NCI-H446 treated with DMSO at 0.1 percent for 48 hours (cell line): Measurements from ENCODE around the gene NLGN1.

Experiments used
- DNase-seq: peaks from one replicate; lab custom pipeline; 2025; lab: John Stamatoyannopoulos, UW

NLGN1 gene

GRCh38 chr3:173709026-173709425 is 311.5 kb downstream of the NLGN1 start:
- DNase-seq = no peak

GRCh38 chr3:173711619-173712018 is 314.1 kb downstream of the NLGN1 start:
- DNase-seq = no peak

GRCh38 chr3:173719585-173719984 is 322.0 kb downstream of the NLGN1 start:
- DNase-seq = no peak

- no peak for DNase-seq
Observed at GRCh38 chr3:173725507-173725906, 328.0 kb downstream of the NLGN1 start.

GRCh38 chr3:173730391-173730790 is 332.8 kb downstream of the NLGN1 start:
- no peak for DNase-seq

GRCh38 chr3:173732237-173732636 is 334.7 kb downstream of the NLGN1 start:
- DNase-seq = no peak

- peak; percentile 55 for DNase-seq
Observed at GRCh38 chr3:173733029-173733652, 335.6 kb downstream of the NLGN1 start.

GRCh38 chr3:173734473-173734872 is 336.9 kb downstream of the NLGN1 start:
- DNase-seq = no peak

- DNase-seq = no peak
Observed at GRCh38 chr3:173734895-173735294, 337.4 kb downstream of the NLGN1 start.

- DNase-seq = no peak
Observed at GRCh38 chr3:173735841-173736240, 338.3 kb downstream of the NLGN1 start.

GRCh38 chr3:173737167-173737808 is 339.7 kb downstream of the NLGN1 start:
- DNase-seq = no peak

GRCh38 chr3:173739726-173740125 is 342.2 kb downstream of the NLGN1 start:
- DNase-seq = peak; percentile 70

GRCh38 chr3:173742491-173742890 is 344.9 kb downstream of the NLGN1 start:
- no peak for DNase-seq

- DNase-seq = no peak
Observed at GRCh38 chr3:173743111-173743510, 345.6 kb downstream of the NLGN1 start.

- no peak for DNase-seq
Observed at GRCh38 chr3:173743516-173743915, 346.0 kb downstream of the NLGN1 start.

- DNase-seq = no peak
Observed at GRCh38 chr3:173744479-173744878, 346.9 kb downstream of the NLGN1 start.

- DNase-seq = no peak
Observed at GRCh38 chr3:173744895-173745294, 347.4 kb downstream of the NLGN1 start.

- no peak for DNase-seq
Observed at GRCh38 chr3:173745952-173746682, 348.6 kb downstream of the NLGN1 start.

GRCh38 chr3:173747427-173747826 is 349.9 kb downstream of the NLGN1 start:
- DNase-seq = no peak

- DNase-seq = no peak
Observed at GRCh38 chr3:173748105-173748504, 350.6 kb downstream of the NLGN1 start.

- no peak for DNase-seq
Observed at GRCh38 chr3:173750095-173750494, 352.6 kb downstream of the NLGN1 start.

GRCh38 chr3:173750591-173750990 is 353.0 kb downstream of the NLGN1 start:
- no peak for DNase-seq

- no peak for DNase-seq
Observed at GRCh38 chr3:173753593-173753992, 356.0 kb downstream of the NLGN1 start.
